Uterus (tissue), 2 donors: ENCODE measurements around the gene METTL4.

Experiments
- POLR2A ChIP-seq, 2 donors: fragments of 450-650 bp; IDR thresholded peaks; one replicate each; pipeline ENCODE4 v1.6.1; 2016; ENCODE audit warnings: antibody characterized with exemption in 2 of 2, mild to moderate bottlenecking in 1 of 2, moderate library complexity in 1 of 2
- TF ChIP-seq, protein P1 (sequence below), 4 experiments: fragments of 200-600 bp in 2 of 4; fragments of 450-650 bp in 2 of 4; sonication (generic) in 2 of 4; IDR thresholded peaks; one replicate each; pipeline ENCODE4 v1.5.1; 2016 to 2019; ENCODE audit warnings: antibody characterized with exemption in 4 of 4, mild to moderate bottlenecking in 2 of 4, moderate library complexity in 1 of 4

DNA sequence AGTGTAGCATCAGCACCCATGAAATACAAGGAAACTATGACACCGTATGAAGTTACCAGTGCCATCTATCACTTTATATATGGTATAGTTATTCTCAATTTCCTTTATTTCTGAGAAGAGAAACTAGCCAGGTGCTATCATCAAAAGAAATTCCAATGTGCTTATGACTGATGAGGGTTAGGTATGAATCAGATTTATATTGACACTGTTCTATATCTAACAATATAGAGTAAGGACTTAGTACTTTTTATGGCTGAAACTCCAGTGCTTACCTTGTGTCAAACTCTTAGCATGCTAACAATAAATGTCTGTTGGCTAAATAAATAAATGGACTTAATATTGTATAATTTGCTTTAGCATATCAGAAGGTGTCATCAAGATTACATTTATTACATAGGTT is 6.9 kb downstream of the METTL4 start:
- TF ChIP-seq, protein P1, sequence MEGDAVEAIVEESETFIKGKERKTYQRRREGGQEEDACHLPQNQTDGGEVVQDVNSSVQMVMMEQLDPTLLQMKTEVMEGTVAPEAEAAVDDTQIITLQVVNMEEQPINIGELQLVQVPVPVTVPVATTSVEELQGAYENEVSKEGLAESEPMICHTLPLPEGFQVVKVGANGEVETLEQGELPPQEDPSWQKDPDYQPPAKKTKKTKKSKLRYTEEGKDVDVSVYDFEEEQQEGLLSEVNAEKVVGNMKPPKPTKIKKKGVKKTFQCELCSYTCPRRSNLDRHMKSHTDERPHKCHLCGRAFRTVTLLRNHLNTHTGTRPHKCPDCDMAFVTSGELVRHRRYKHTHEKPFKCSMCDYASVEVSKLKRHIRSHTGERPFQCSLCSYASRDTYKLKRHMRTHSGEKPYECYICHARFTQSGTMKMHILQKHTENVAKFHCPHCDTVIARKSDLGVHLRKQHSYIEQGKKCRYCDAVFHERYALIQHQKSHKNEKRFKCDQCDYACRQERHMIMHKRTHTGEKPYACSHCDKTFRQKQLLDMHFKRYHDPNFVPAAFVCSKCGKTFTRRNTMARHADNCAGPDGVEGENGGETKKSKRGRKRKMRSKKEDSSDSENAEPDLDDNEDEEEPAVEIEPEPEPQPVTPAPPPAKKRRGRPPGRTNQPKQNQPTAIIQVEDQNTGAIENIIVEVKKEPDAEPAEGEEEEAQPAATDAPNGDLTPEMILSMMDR (IDR thresholded peaks at IDR 0.05) = no peak
- TF ChIP-seq POLR2A (IDR thresholded peaks at IDR 0.05) = no peak
